Measurements from ENCODE around the gene RPTOR. TPM values are rescaled to one million over a fixed set of nuclear protein-coding genes. Genes with fewer than 3 reads are reported as not detected.

The RPTOR gene
- total RNA-seq (2014; rRNA removed) (46.2 and 64.6 TPM in 2 replicates), Bru-seq, nascent RNA (percentile 81 among the genes with signal in this experiment), BruChase-seq, experiment 1, labeled RNA remaining after a 6-hour chase (percentile 76 among the genes with signal in this experiment), BruChase-seq, experiment 2, labeled RNA remaining after a 2-hour chase (percentile 78 among the genes with signal in this experiment)
- long read RNA-seq, partial matches to known transcripts = 21 of 41 reads
- long read RNA-seq, other reads (novel, unspliced or antisense) = 18 of 41 reads

- Histone ChIP-seq H3K4me1 (ENCODE audit: insufficient read depth, low read length) (peaks cover 26% of the 10 kb centered on the region; the same call in 1 of the 2 replicates), H3K79me2 (ENCODE audit: low read length) (peaks cover 53% of the 10 kb centered on the region), H3K4me2 (ENCODE audit: low read length) (peak within 1 kb of the TSS; percentile 81), H4K20me1 (ENCODE audit: low read length) (peaks cover 18% of the 10 kb centered on the region), H3K36me3 (ENCODE audit: low read depth, low read length) (no peaks in the 10 kb centered on the region; the same call in 1 of the 2 replicates), H3K9ac (ENCODE audit: low read length) (peak within 1 kb of the TSS; percentile 99), H3K9me3 (ENCODE audit: low read length) (no peaks in the 10 kb centered on the region), H3K9me2 (replicated peaks; ENCODE audit: low read length) (no peaks in the 10 kb centered on the region), H3F3A (ENCODE audit: low read length, unreplicated experiment) (no peaks in the 10 kb centered on the region), H3K27me3 (ENCODE audit: low read length) (no peaks in the 10 kb centered on the region), H2AFZ (ENCODE audit: low read length) (peak within 1 kb of the TSS; percentile 91), H3K27ac (ENCODE audit: low read length) (peak within 1 kb of the TSS; percentile 66), H3K4me3 (ENCODE audit: low read length) (peak within 1 kb of the TSS; percentile 93)
- POLR2A ChIA-PET (ENCODE audit: unreplicated experiment) = interaction anchor here (0.6 kb wide), 1 partner anchor 49 kb away, joined by 4 read pairs; no protein-coding TSS in a partner anchor
- ATAC-seq = peak; percentile 79
- peak; percentile 93 for DNase-seq
- TSS peak; percentile 68 for BruUV-seq (replicated peaks)
- CTCF ChIA-PET = interaction anchor here (0.6 kb wide), 1 partner anchor 443 kb away, joined by 3 read pairs; the partner anchor contains the start of gene GAA
- intact Hi-C loops (cut with micrococcal nuclease) = no loop called here
- TF ChIP-seq EZH2 (IDR thresholded peaks at IDR 0.05; ENCODE audit: low read length, unreplicated experiment) = no peak
- no peak for TF ChIP-seq EZH2phosphoT487 (IDR thresholded peaks at IDR 0.05; ENCODE audit: borderline replicate concordance, low read length)
Observed at GRCh38 chr17:80544655-80545498, at the start of gene RPTOR. TSS of gene RPTOR (plus strand) at chr17:80544838. CDS start at chr17:80545630, 792 bp downstream.

GRCh38 chr17:80497726-80498241, 46.9 kb upstream of the RPTOR start:
- intact Hi-C loops (cut with micrococcal nuclease) = no loop called here
- H3K4me2 ChIP-seq (ENCODE audit: low read length) = no peak overlapping the region
- ChIA-PET CTCF (no interaction called here), POLR2A (ENCODE audit: unreplicated experiment) (no interaction called here)
- H3K9me3 ChIP-seq (ENCODE audit: low read length) = no peaks in the 10 kb centered on the region
- no peak for DNase-seq
- TF ChIP-seq EZH2 (IDR thresholded peaks at IDR 0.05; ENCODE audit: low read length, unreplicated experiment) (no peak), CTCF (conservative IDR thresholded peaks at IDR 0.05; ENCODE audit: low read depth, low read length) (no peak), EZH2phosphoT487 (IDR thresholded peaks at IDR 0.05; ENCODE audit: borderline replicate concordance, low read length) (no peak)
- no peaks in the 10 kb centered on the region for H3F3A ChIP-seq (ENCODE audit: low read length, unreplicated experiment)
- no peak overlapping the region for H3K4me3 ChIP-seq (ENCODE audit: low read length)
- no peaks in the 10 kb centered on the region for H3K9me2 ChIP-seq (replicated peaks; ENCODE audit: low read length)
- no peak overlapping the region for H3K9ac ChIP-seq (ENCODE audit: low read length)
- no peak for ATAC-seq
- H2AFZ ChIP-seq (ENCODE audit: low read length) = no peak overlapping the region
- H3K4me1 ChIP-seq (ENCODE audit: insufficient read depth, low read length) = no peaks in the 10 kb centered on the region
- H3K27me3 ChIP-seq (ENCODE audit: low read length) = peaks cover 25% of the 10 kb centered on the region; the same call in 1 of the 2 replicates
- H3K36me3 ChIP-seq (ENCODE audit: low read depth, low read length) = no peaks in the 10 kb centered on the region
- H3K27ac ChIP-seq (ENCODE audit: low read length) = no peak overlapping the region
- H3K79me2 ChIP-seq (ENCODE audit: low read length) = no peaks in the 10 kb centered on the region
- no peaks in the 10 kb centered on the region for H4K20me1 ChIP-seq (ENCODE audit: low read length)
- no TSS peak for BruUV-seq (replicated peaks)

GRCh38 chr17:80498242-80498919, 46.3 kb upstream of the RPTOR start:
- no peak for DNase-seq
- Histone ChIP-seq H3F3A (ENCODE audit: low read length, unreplicated experiment) (no peaks in the 10 kb centered on the region), H3K36me3 (ENCODE audit: low read depth, low read length) (no peaks in the 10 kb centered on the region), H3K9me2 (replicated peaks; ENCODE audit: low read length) (no peaks in the 10 kb centered on the region), H3K79me2 (ENCODE audit: low read length) (no peaks in the 10 kb centered on the region), H3K27ac (ENCODE audit: low read length) (no peak overlapping the region), H2AFZ (ENCODE audit: low read length) (no peak overlapping the region), H3K4me1 (ENCODE audit: insufficient read depth, low read length) (no peaks in the 10 kb centered on the region), H3K27me3 (ENCODE audit: low read length) (peaks cover 25% of the 10 kb centered on the region; the same call in 1 of the 2 replicates), H4K20me1 (ENCODE audit: low read length) (no peaks in the 10 kb centered on the region), H3K4me3 (ENCODE audit: low read length) (no peak overlapping the region), H3K9me3 (ENCODE audit: low read length) (no peaks in the 10 kb centered on the region), H3K4me2 (ENCODE audit: low read length) (no peak overlapping the region), H3K9ac (ENCODE audit: low read length) (no peak overlapping the region)
- intact Hi-C loops (cut with micrococcal nuclease) = no loop called here
- ChIA-PET POLR2A (ENCODE audit: unreplicated experiment) (no interaction called here), CTCF (no interaction called here)
- no TSS peak for BruUV-seq (replicated peaks)
- no peak for TF ChIP-seq CTCF (conservative IDR thresholded peaks at IDR 0.05; ENCODE audit: low read depth, low read length)
- no peak for TF ChIP-seq EZH2 (IDR thresholded peaks at IDR 0.05; ENCODE audit: low read length, unreplicated experiment)
- no peak for TF ChIP-seq EZH2phosphoT487 (IDR thresholded peaks at IDR 0.05; ENCODE audit: borderline replicate concordance, low read length)
- ATAC-seq = no peak
